Heart left ventricle (tissue), 13 donors: ENCODE data around the gene FDXACB1.

Experiments used
- CTCF ChIP-seq, 12 donors: fragments of 200-600 bp; sonication (generic) in 4 of 12; IDR thresholded peaks; one replicate each; pipeline versions ENCODE4 v1.5.0 to v1.8.0; 2018 to 2022; ENCODE audit warnings: antibody characterized with exemption in 12 of 12, mild to moderate bottlenecking in 5 of 12
- POLR2A ChIP-seq, 2 donors: fragments of 450-650 bp; IDR thresholded peaks; one replicate each; pipeline ENCODE4 v1.6.1; 2017; ENCODE audit warnings: antibody characterized with exemption in 2 of 2, mild to moderate bottlenecking in 2 of 2, moderate library complexity in 2 of 2
- donor health status: ischemic (EF 13 %, LVEDD 7.1; RV severe dilation, severe dysfunction).
- donor health status: DM: no; HTN: yes; CAD: no.
- donor health status: DM: no; HTN: no; CAD: no.
- donor health status: ischemic (EF 25% LVEDD 6.9; RV normal size, moderate dysfunction).
- donor health status: ischemic (EF 25% LVEDD 5.7; RV mildly dilated, moderate dysfunction).
- donor health status: ischemic (EF 35%, LVEDD 5.7; RV mildly dilated, moderate dysfunction).
- donor health status: nonischemic (EF 11% LVEDD 7.7; RV severe dilation, severe dysfunction).
- donor health status: DM: yes; HTN: yes; CAD: no.
- donor health status: PGD.
- donor health status: ischemic (EF 29% LVEDD 5.4; RV normal size, mild dysfunction).
- donor health status: nonischemic (EF 23%, LVEDD 6.1; RV moderate dilation, normal function).

DNA sequence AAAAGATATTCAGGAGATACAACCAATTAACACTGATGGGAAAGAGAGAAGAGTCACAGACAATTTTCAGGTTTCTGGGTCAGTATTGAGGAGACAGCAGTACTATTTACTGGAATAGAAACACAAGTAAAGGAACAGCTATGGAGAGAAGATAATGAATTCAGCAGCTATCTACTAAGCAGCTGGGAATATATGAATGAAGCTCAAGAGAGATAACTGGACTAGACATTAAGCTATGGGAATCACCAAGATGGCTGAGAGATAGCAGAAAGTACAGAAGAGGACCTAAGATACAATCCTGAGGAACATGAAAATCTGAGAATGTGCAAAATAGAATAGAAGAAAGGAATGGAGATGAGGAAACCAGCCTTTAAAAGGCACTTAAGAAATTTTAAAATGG lies 23.5 kb downstream of the FDXACB1 start:
- TF ChIP-seq CTCF (IDR thresholded peaks at IDR 0.05): no peak
- TF ChIP-seq POLR2A (IDR thresholded peaks at IDR 0.05): no peak
